Panc1 (cell line): ENCODE measurements around the gene NADSYN1.

Experiments used
- CTCF ChIP-seq: fragments of 450-650 bp; IDR thresholded peaks from 2 replicates; pipeline ENCODE4 v1.5.1; 2017; ENCODE audit warnings: mild to moderate bottlenecking
- POLR2AphosphoS5 ChIP-seq: IDR thresholded peaks from 2 replicates; pipeline ENCODE4 v1.6.1; 2012; ENCODE audit warnings: mild to moderate bottlenecking, low read depth, low read length, moderate library complexity
- TCF7L2 ChIP-seq: IDR thresholded peaks from 2 replicates; pipeline ENCODE4 v1.6.1; 2011; ENCODE audit warnings: mild to moderate bottlenecking, low read depth, low read length, inconsistent platforms

DNA sequence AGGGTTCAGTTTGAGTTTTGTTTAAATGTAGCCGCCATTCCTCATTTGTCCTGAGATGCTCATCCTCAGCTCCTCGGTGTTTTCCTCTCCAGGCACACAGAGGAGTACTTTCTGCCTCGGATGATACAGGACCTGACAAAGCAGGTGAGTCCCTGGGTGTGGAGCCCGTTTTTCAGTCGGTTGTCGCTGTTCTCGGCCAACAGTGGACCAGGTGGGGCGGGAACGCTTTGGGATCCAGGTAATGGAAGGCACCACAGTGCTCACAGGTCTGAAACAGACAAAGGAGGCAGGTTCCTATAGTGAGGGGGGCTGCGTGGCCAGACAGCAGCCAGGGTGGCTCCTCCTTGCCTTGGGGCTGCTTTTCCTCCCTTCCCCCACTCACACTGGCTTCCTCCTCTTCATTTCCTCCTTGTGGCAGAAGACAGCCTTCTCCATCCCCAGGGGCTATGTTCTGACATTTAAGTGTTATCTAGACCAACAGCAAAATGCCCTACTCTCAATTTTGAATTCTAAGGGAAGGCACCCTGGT is 19.4 kb downstream of the NADSYN1 start:
- TF ChIP-seq CTCF (no peak), POLR2AphosphoS5 (no peak), TCF7L2 (no peak)
